GM12878 (cell line): Measurements from ENCODE around the gene ARL15.

Experiments
- EP300 ChIP-seq, 2 experiments: fragments of 150-350 bp in 1 of 2; IDR thresholded peaks; 2 replicates each; pipeline ENCODE4 v1.6.1; 2011 to 2012; ENCODE audit warnings: low read depth in 2 of 2, low read length in 2 of 2, borderline replicate concordance in 1 of 2, improper control_type of control experiment in 1 of 2, inconsistent platforms in 1 of 2; ENCODE audit not compliant: control insufficient read depth in 1 of 2
- EZH2 ChIP-seq: IDR thresholded peaks from 2 replicates; pipeline ENCODE4 v1.6.1; 2012; ENCODE audit warnings: low read depth, mild to moderate bottlenecking, control low read depth, inconsistent platforms, low read length, borderline replicate concordance; ENCODE audit not compliant: control insufficient read depth
- YY1 ChIP-seq: IDR thresholded peaks from 2 replicates; pipeline ENCODE4 v1.6.1; 2011; ENCODE audit warnings: low read depth, mild to moderate bottlenecking, low read length
- TF ChIP-seq, protein P1 (sequence below): fragments of 450-650 bp; IDR thresholded peaks from 2 replicates; pipeline ENCODE4 v1.6.1; 2014; ENCODE audit warnings: mild to moderate bottlenecking

GRCh38 chr5:54312499-54312898 lies 2.1 kb upstream of the ARL15 start:
- TF ChIP-seq YY1 = no peak
- TF ChIP-seq, protein P1, sequence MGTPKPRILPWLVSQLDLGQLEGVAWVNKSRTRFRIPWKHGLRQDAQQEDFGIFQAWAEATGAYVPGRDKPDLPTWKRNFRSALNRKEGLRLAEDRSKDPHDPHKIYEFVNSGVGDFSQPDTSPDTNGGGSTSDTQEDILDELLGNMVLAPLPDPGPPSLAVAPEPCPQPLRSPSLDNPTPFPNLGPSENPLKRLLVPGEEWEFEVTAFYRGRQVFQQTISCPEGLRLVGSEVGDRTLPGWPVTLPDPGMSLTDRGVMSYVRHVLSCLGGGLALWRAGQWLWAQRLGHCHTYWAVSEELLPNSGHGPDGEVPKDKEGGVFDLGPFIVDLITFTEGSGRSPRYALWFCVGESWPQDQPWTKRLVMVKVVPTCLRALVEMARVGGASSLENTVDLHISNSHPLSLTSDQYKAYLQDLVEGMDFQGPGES = no peak
- no peak for TF ChIP-seq EP300 (IDR thresholded peaks at IDR 0.05; ENCODE audit: borderline replicate concordance in 1 of 2, control insufficient read depth in 1 of 2, low read depth in 2 of 2, low read length in 2 of 2)
- no peak for TF ChIP-seq EZH2
